ENCODE measurements around the gene ZNF492. TPM values are rescaled to one million over a fixed set of nuclear protein-coding genes. Genes with fewer than 3 reads are reported as not detected.

Gene ZNF492
- total RNA-seq: 1.7 TPM

GRCh38 chr19:22633706-22634449 lies at the start of gene ZNF492:
TSS of gene ZNF492 (plus strand) at chr19:22634324. CDS start at chr19:22653400, 19,076 bp downstream.

Other genes with a start within 250 kb of the ZNF492 start
- gene ZNF98, start 212.0 kb upstream of the ZNF492 start, total RNA-seq: 7.1 TPM
- 1.3 TPM for gene ZNF99, start 149.8 kb downstream of the ZNF492 start, total RNA-seq
- not detected for gene ZNF723, start 198.0 kb downstream of the ZNF492 start, total RNA-seq